VCaP (cell line): ENCODE data around the gene LRIG3.
"Not testable (repeated sequence)": the region's sequence is repeated elsewhere in the genome, so short reads cannot be mapped to it uniquely, and the experiment has no call there.

ENCODE experiments used
- H3K27ac ChIP-seq: fragments of 450-650 bp; 2 replicates; pipeline ENCODE4 v1.5.1; 2017
- CTCF ChIP-seq: fragments of 450-650 bp; conservative IDR thresholded peaks from 2 replicates; pipeline ENCODE4 v1.5.1; 2017; ENCODE audit warnings: mild to moderate bottlenecking, moderate library complexity

Gene LRIG3

GRCh38 chr12:58961906-58962305 is 41.6 kb upstream of the LRIG3 start:
- no peak overlapping the region; the same call in 1 of the 2 replicates for H3K27ac ChIP-seq
- TF ChIP-seq CTCF: no peak

- peak overlapping the region; percentile 72 for H3K27ac ChIP-seq
- no peak for TF ChIP-seq CTCF
These were observed 40.9 kb upstream of the LRIG3 start for GRCh38 chr12:58961166-58961565.

GRCh38 chr12:58959639-58960300 is 39.5 kb upstream of the LRIG3 start:
- peak overlapping the region; percentile 72 for H3K27ac ChIP-seq
- no peak for TF ChIP-seq CTCF

GRCh38 chr12:58957298-58957697 is 37.0 kb upstream of the LRIG3 start:
- no peak overlapping the region for H3K27ac ChIP-seq
- TF ChIP-seq CTCF: no peak

GRCh38 chr12:58955849-58956248 is 35.5 kb upstream of the LRIG3 start:
- H3K27ac ChIP-seq: no peak overlapping the region

GRCh38 chr12:58954002-58954401 is 33.7 kb upstream of the LRIG3 start:
- TF ChIP-seq CTCF: no peak
- no peak overlapping the region for H3K27ac ChIP-seq

More at GRCh38 chr12:58955849-58956248, 35.5 kb upstream of the LRIG3 start:
- no peak for TF ChIP-seq CTCF

GRCh38 chr12:58950739-58951100 is 30.4 kb upstream of the LRIG3 start:
- no peak for TF ChIP-seq CTCF

GRCh38 chr12:58949954-58950738 is 29.8 kb upstream of the LRIG3 start:
- H3K27ac ChIP-seq: not testable (repeated sequence)

More at GRCh38 chr12:58950739-58951100, 30.4 kb upstream of the LRIG3 start:
- no peak overlapping the region for H3K27ac ChIP-seq
